Neural progenitor cell (in vitro differentiated cells): ENCODE results near the gene EPN1. TPM values are rescaled to one million over a fixed set of nuclear protein-coding genes. Genes with fewer than 3 reads are reported as not detected.

Experiments
- DNase-seq: peaks from one replicate; pipeline ENCODE4 v3.0.0-alpha.2; 2016; ENCODE audit warnings: low spot score
- H2AFZ ChIP-seq: fragments of 200-600 bp; sonication (generic); replicated peaks from 2 replicates; pipeline ENCODE4 v1.6.1; 2016; ENCODE audit warnings: antibody characterized with exemption
- H3F3A ChIP-seq: fragments of 200-600 bp; sonication (generic); 2 replicates; pipeline ENCODE4 v1.6.1; 2016; ENCODE audit warnings: antibody characterized with exemption, low read depth
- H3K27ac ChIP-seq: fragments of 200-600 bp; sonication (generic); 2 replicates; pipeline ENCODE4 v1.5.1; 2016; ENCODE audit warnings: mild to moderate bottlenecking
- H3K27me3 ChIP-seq: fragments of 200-600 bp; sonication (generic); 2 replicates; pipeline ENCODE4 v1.6.1; 2016; ENCODE audit warnings: mild to moderate bottlenecking, moderate library complexity
- H3K36me3 ChIP-seq: fragments of 200-600 bp; sonication (generic); 2 replicates; pipeline ENCODE4 v1.5.1; 2016
- H3K4me1 ChIP-seq: fragments of 200-600 bp; sonication (generic); 2 replicates; pipeline ENCODE4 v1.6.1; 2016; ENCODE audit warnings: mixed run types
- H3K4me2 ChIP-seq: fragments of 200-600 bp; sonication (generic); 2 replicates; pipeline ENCODE4 v1.6.1; 2016
- H3K4me3 ChIP-seq: fragments of 200-600 bp; sonication (generic); 2 replicates; pipeline ENCODE4 v1.5.1; 2016
- H3K79me2 ChIP-seq: fragments of 200-600 bp; sonication (generic); 2 replicates; pipeline ENCODE4 v1.6.1; 2016; ENCODE audit warnings: low read depth
- H3K9ac ChIP-seq: fragments of 200-600 bp; sonication (generic); 2 replicates; pipeline ENCODE4 v1.6.1; 2016
- H3K9me3 ChIP-seq: fragments of 200-600 bp; sonication (generic); 2 replicates; pipeline ENCODE4 v1.5.1; 2016; ENCODE audit warnings: low read depth
- H4K20me1 ChIP-seq: fragments of 200-600 bp; sonication (generic); 2 replicates; pipeline ENCODE4 v1.6.1; 2016; ENCODE audit warnings: low read depth
- H3K27ac Mint-ChIP-seq: 3 replicates; pipeline ENCODE4 v1.8.0; 2021; ENCODE audit warnings: mixed read lengths
- H3K27me3 Mint-ChIP-seq: 2 replicates; pipeline ENCODE4 v1.8.0; 2022; ENCODE audit warnings: low read depth, mild to moderate bottlenecking, inconsistent platforms, moderate library complexity, mixed read lengths; ENCODE audit not compliant: insufficient read depth
- H3K36me3 Mint-ChIP-seq: 3 replicates; pipeline ENCODE4 v1.8.0; 2021; ENCODE audit warnings: mixed read lengths
- H3K4me1 Mint-ChIP-seq: 3 replicates; pipeline ENCODE4 v1.8.0; 2021; ENCODE audit warnings: mixed read lengths
- H3K4me3 Mint-ChIP-seq: 3 replicates; pipeline ENCODE4 v1.8.0; 2021; ENCODE audit warnings: mild to moderate bottlenecking, moderate library complexity, mixed read lengths
- H3K9me3 Mint-ChIP-seq: 3 replicates; pipeline ENCODE4 v1.8.0; 2020; ENCODE audit warnings: mixed read lengths
- EZH2 ChIP-seq: fragments of 200-600 bp; sonication (generic); IDR thresholded peaks from 2 replicates; pipeline ENCODE4 v1.6.1; 2017; ENCODE audit warnings: antibody characterized with exemption, mild to moderate bottlenecking, moderate library complexity
- EZH2phosphoT487 ChIP-seq: fragments of 200-600 bp; sonication (generic); IDR thresholded peaks from 2 replicates; pipeline ENCODE4 v1.6.1; 2017; ENCODE audit warnings: antibody characterized with exemption
- total RNA-seq: library from RNA; depleted of rRNA; stranded (reverse); fragments of >200 nt; gene quantifications from 2 replicates; pipeline ENCODE4 v1.2.3, GENCODE V29; 2015; ENCODE audit warnings: low replicate concordance
- TF ChIP-seq, protein P1 (sequence below): fragments of 200-600 bp; sonication (generic); IDR thresholded peaks from 2 replicates; pipeline ENCODE4 v1.5.1; 2017; ENCODE audit warnings: antibody characterized with exemption, mild to moderate bottlenecking

EPN1 gene
- total RNA-seq, 1 donor from 2014 or later, result 16.1 TPM

DNA sequence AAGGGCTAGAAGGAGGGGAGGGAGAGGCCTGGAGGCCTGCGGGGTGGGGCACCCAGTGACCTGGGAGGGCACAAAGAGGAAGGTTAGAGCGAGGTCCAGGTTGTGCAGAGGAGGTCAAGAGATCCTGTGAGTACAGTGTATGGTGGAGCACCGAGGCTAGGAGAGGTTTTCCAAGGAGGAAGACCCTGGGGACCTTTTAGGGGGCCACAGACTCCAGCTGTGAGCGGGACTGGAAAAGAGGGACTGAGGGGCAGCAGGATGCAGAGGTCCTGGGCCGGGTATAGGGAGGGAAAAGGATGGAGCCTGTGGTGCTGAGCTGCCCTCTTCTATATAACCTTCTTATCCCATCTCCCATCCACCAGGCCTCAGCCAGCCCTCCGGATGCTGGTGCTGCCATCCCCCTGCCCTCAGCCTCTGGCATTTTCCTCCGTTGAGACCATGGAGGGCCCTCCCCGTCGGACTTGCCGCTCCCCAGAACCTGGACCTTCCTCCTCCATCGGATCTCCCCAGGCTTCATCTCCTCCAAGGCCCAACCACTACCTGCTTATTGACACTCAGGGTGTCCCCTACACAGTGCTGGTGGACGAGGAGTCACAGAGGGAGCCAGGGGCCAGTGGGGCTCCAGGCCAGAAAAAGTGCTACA lies 30.7 kb upstream of the EPN1 start:
- peaks cover 32% of the 10 kb centered on the region for H3K4me1 ChIP-seq
- TF ChIP-seq, protein P1, sequence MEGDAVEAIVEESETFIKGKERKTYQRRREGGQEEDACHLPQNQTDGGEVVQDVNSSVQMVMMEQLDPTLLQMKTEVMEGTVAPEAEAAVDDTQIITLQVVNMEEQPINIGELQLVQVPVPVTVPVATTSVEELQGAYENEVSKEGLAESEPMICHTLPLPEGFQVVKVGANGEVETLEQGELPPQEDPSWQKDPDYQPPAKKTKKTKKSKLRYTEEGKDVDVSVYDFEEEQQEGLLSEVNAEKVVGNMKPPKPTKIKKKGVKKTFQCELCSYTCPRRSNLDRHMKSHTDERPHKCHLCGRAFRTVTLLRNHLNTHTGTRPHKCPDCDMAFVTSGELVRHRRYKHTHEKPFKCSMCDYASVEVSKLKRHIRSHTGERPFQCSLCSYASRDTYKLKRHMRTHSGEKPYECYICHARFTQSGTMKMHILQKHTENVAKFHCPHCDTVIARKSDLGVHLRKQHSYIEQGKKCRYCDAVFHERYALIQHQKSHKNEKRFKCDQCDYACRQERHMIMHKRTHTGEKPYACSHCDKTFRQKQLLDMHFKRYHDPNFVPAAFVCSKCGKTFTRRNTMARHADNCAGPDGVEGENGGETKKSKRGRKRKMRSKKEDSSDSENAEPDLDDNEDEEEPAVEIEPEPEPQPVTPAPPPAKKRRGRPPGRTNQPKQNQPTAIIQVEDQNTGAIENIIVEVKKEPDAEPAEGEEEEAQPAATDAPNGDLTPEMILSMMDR, result no peak
- no peak for TF ChIP-seq EZH2phosphoT487
- no peak for TF ChIP-seq EZH2
- H3K4me2 ChIP-seq, result peak overlapping the region; percentile 99
- no peak overlapping the region for H3K27ac ChIP-seq
- no peaks in the 10 kb centered on the region for H3K36me3 ChIP-seq
- peak overlapping the region; percentile 96 for H3K4me3 Mint-ChIP-seq
- peaks cover 20% of the 10 kb centered on the region for H3K27me3 Mint-ChIP-seq
- no peaks in the 10 kb centered on the region for H3K9me3 Mint-ChIP-seq
- H3K27ac Mint-ChIP-seq, result peak overlapping the region; percentile 96
- peaks cover 53% of the 10 kb centered on the region for H3F3A ChIP-seq
- no peaks in the 10 kb centered on the region for H4K20me1 ChIP-seq
- no peak overlapping the region for H2AFZ ChIP-seq
- no peak for DNase-seq
- peaks cover 83% of the 10 kb centered on the region for H3K79me2 ChIP-seq
- peaks cover 11% of the 10 kb centered on the region for H3K36me3 Mint-ChIP-seq
- H3K9ac ChIP-seq, result peak overlapping the region; percentile 79
- no peaks in the 10 kb centered on the region for H3K27me3 ChIP-seq
- no peaks in the 10 kb centered on the region for H3K9me3 ChIP-seq
- peaks cover 42% of the 10 kb centered on the region for H3K4me1 Mint-ChIP-seq
- H3K4me3 ChIP-seq, result peak overlapping the region; percentile 80

DNA sequence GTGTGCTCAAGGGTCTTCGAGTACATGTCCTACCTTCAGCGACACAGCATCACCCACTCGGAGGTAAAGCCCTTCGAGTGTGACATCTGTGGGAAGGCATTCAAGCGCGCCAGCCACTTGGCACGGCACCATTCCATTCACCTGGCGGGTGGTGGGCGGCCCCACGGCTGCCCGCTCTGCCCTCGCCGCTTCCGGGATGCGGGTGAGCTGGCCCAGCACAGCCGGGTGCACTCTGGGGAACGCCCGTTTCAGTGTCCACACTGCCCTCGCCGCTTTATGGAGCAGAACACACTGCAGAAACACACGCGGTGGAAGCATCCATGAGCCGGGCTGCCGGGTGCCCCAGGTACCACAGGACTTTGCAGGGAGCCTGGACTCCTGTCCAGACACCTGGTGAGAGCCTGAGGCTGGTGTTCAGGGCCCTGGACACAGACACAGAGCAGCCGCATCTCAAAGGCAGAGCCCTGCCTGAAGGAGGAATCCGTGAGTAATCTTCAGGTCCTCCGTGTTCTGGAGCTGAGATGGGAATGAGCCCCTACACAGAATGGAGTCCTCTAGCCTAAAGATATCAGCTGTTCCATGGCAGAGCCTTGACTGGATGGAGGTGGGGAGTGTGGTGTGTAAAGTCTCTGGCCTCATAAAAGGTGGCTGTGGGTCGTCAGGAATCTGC lies 30.0 kb upstream of the EPN1 start:
- Histone ChIP-seq H3K9me3 (no peaks in the 10 kb centered on the region), H3F3A (peaks cover 46% of the 10 kb centered on the region), H2AFZ (no peak overlapping the region), H3K4me1 (peaks cover 32% of the 10 kb centered on the region), H3K27ac (no peak overlapping the region), H3K9ac (no peak overlapping the region), H3K4me3 (peak overlapping the region; percentile 80), H4K20me1 (no peaks in the 10 kb centered on the region), H3K4me2 (peak overlapping the region; percentile 99), H3K36me3 (no peaks in the 10 kb centered on the region), H3K27me3 (no peaks in the 10 kb centered on the region), H3K79me2 (peaks cover 77% of the 10 kb centered on the region)
- DNase-seq, result no peak
- TF ChIP-seq EZH2 (no peak), EZH2phosphoT487 (no peak)
- TF ChIP-seq, protein P1, result no peak
- Mint-ChIP-seq H3K36me3 (peaks cover 11% of the 10 kb centered on the region), H3K27me3 (peaks cover 20% of the 10 kb centered on the region), H3K27ac (no peak overlapping the region), H3K4me3 (peak overlapping the region; percentile 96), H3K9me3 (no peaks in the 10 kb centered on the region), H3K4me1 (peaks cover 45% of the 10 kb centered on the region)

DNA sequence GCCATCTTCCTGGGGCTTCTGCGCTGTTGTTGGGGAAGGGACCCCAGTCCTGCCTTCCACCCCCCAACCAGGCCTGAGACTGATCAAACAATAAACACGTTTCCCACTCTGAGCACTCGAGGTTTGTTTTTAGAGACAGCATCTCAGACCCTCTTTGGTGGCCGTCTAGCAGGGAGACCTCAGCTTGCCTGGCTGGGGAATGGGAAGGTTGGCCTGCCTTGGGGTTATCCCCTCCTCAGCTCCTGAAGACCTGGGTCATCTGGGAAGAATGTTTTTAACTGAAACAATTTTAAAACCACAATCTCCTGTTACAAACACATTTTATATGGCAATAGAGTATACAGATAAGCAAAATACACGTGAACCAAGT lies 29.5 kb upstream of the EPN1 start:
- H3K27me3 ChIP-seq, result no peaks in the 10 kb centered on the region
- H3K4me2 ChIP-seq, result no peak overlapping the region
- no peak overlapping the region for H2AFZ ChIP-seq
- Mint-ChIP-seq H3K9me3 (no peaks in the 10 kb centered on the region), H3K4me1 (peaks cover 44% of the 10 kb centered on the region), H3K27ac (no peak overlapping the region), H3K36me3 (peaks cover 14% of the 10 kb centered on the region), H3K4me3 (peak overlapping the region; percentile 73), H3K27me3 (peaks cover 21% of the 10 kb centered on the region)
- no peak for TF ChIP-seq EZH2
- no peak for TF ChIP-seq EZH2phosphoT487
- TF ChIP-seq, protein P1, result no peak
- peaks cover 32% of the 10 kb centered on the region for H3K4me1 ChIP-seq
- H3K27ac ChIP-seq, result no peak overlapping the region
- H3K4me3 ChIP-seq, result no peak overlapping the region
- H3F3A ChIP-seq, result peaks cover 41% of the 10 kb centered on the region
- no peaks in the 10 kb centered on the region for H3K9me3 ChIP-seq
- no peak overlapping the region for H3K9ac ChIP-seq
- H3K36me3 ChIP-seq, result no peaks in the 10 kb centered on the region
- H4K20me1 ChIP-seq, result no peaks in the 10 kb centered on the region
- DNase-seq, result no peak
- peaks cover 73% of the 10 kb centered on the region for H3K79me2 ChIP-seq
